NB4 (cell line): ENCODE results near the gene OR2H2.
A peak's percentile ranks its signal among the peaks of the same experiment; 100 is the strongest.

Experiments
- DNase-seq: peaks from one replicate; pipeline ENCODE4 v3.0.0; 2010; ENCODE audit warnings: low read depth
- H3K4me3 ChIP-seq: one replicate; pipeline ENCODE4 v1.5.1; 2011; ENCODE audit warnings: mild to moderate bottlenecking, low read depth, low read length, moderate library complexity
- CTCF ChIP-seq: IDR thresholded peaks from one replicate; pipeline ENCODE4 v1.5.1; 2012; ENCODE audit warnings: low read depth, low read length
- MAX ChIP-seq: IDR thresholded peaks from 2 replicates; pipeline ENCODE4 v1.6.1; 2011; ENCODE audit warnings: low read depth, low read length
- MYC ChIP-seq: IDR thresholded peaks from 2 replicates; pipeline ENCODE4 v1.6.1; 2011; ENCODE audit warnings: low read depth, low read length
- POLR2A ChIP-seq: IDR thresholded peaks from 2 replicates; pipeline ENCODE4 v1.6.1; 2011; ENCODE audit warnings: mild to moderate bottlenecking; ENCODE audit not compliant: insufficient read length; ENCODE audit errors: extremely low read depth

OR2H2 gene

GRCh38 chr6:29576056-29576455, 8.9 kb upstream of the OR2H2 start:
- no peak for DNase-seq
- no peak overlapping the region for H3K4me3 ChIP-seq
- TF ChIP-seq POLR2A, result no peak
- TF ChIP-seq MYC, result no peak
- TF ChIP-seq MAX, result no peak
- TF ChIP-seq CTCF, result no peak

DNA sequence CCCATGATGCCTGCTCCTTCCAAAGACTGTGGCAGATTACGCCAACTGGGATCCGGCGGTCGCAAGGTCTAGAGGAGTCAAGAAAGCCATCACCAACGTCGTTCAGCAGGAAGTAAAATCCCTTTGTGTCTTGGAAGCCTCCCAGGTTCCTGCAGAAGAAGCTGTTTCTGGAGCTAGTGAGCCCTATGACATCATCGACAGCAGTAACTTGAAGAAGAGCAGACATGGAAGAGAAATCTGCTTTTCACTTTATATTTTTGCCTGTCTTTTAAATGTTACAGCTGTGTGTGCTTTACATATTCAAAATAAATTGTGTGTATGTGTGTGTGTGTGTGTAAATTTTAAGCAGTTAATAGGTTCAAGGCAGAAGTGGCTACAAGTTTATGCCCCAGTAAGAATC, 7.4 kb upstream of the OR2H2 start:
- no peak for DNase-seq
- TF ChIP-seq CTCF, result no peak
- TF ChIP-seq POLR2A, result no peak
- TF ChIP-seq MAX, result no peak
- no peak for TF ChIP-seq MYC
- H3K4me3 ChIP-seq, result no peak overlapping the region

- peak; percentile 94 for TF ChIP-seq CTCF
- TF ChIP-seq MYC, result no peak
- TF ChIP-seq POLR2A, result no peak
- peak; percentile 92 for TF ChIP-seq MAX
- DNase-seq, result peak; percentile 62
- no peak overlapping the region for H3K4me3 ChIP-seq
Measured at GRCh38 chr6:29589423-29590048, 4.6 kb downstream of the OR2H2 start.

- no peak for DNase-seq
- H3K4me3 ChIP-seq, result no peak overlapping the region
- TF ChIP-seq CTCF (no peak), MAX (no peak), MYC (no peak), POLR2A (no peak)
Measured at GRCh38 chr6:29590218-29590808, 5.4 kb downstream of the OR2H2 start.

DNA sequence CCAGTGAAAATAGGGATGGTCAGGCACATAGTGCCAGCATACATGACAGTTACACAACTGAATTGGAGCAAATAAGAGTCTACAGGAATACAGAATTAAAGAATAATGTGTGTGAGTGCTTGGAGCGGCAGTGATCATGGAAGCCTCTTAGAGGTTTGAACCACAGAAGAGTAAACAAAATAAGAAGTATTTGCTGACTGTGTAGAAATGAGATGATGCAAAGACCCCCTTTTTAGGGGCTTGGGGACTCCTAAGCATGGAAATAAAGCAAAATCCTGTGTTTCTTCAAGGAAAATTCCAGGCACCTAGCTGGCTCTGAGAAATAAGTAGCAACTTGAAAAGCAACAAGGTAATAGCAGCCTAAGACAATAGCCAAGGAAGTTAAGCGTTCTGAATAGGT, 6.8 kb downstream of the OR2H2 start:
- no peak overlapping the region for H3K4me3 ChIP-seq
- no peak for DNase-seq
- no peak for TF ChIP-seq CTCF
- TF ChIP-seq MAX, result no peak
- TF ChIP-seq MYC, result no peak
- TF ChIP-seq POLR2A, result no peak
